HEK293 (cell line): ENCODE measurements around the gene WNT9B.
"Not testable (repeated sequence)": the region's sequence is repeated elsewhere in the genome, so short reads cannot be mapped to it uniquely, and the experiment has no call there.

Experiments used
- CTCF ChIA-PET: fragments of 350-600 bp; formaldehyde crosslinking; extraction: SDS; loops from one replicate; lab custom pipeline; 2021; ENCODE audit warnings: antibody characterized with exemption; lab: Yijun Ruan, JAX
- POLR2A ChIA-PET: fragments of 300-600 bp; formaldehyde crosslinking; extraction: SDS; loops from one replicate; lab custom pipeline; 2020; ENCODE audit warnings: antibody characterized with exemption, inconsistent platforms; lab: Yijun Ruan, JAX
- H3K27ac ChIP-seq: fragments of 200-500 bp; sonication (Bioruptor generic); 2 replicates; pipeline ENCODE4 v1.5.1; 2014; ENCODE audit warnings: low read depth, low read length, control low read depth, inconsistent platforms; ENCODE audit errors: extremely low read depth
- H3K36me3 ChIP-seq, 2 experiments: fragments of 200-500 bp in 1 of 2; sonication (Bioruptor generic) in 1 of 2; 1 replicate in 1 of 2; 2 replicates in 1 of 2; pipeline ENCODE4 v1.5.1; 2014 to 2017; ENCODE audit warnings: inconsistent platforms in 2 of 2, low read length in 2 of 2; ENCODE audit not compliant: control insufficient read depth in 2 of 2, insufficient read depth in 1 of 2
- H3K4me1 ChIP-seq: fragments of 200-500 bp; sonication (Bioruptor generic); 2 replicates; pipeline ENCODE4 v1.5.1; 2014; ENCODE audit warnings: mild to moderate bottlenecking, low read length, inconsistent platforms; ENCODE audit not compliant: control insufficient read depth, insufficient read depth
- H3K4me3 ChIP-seq: 2 replicates; pipeline ENCODE4 v1.5.1; 2011; ENCODE audit warnings: low read depth, mild to moderate bottlenecking, control low read depth, low read length, moderate library complexity
- H3K9me3 ChIP-seq: fragments of 200-500 bp; sonication (Bioruptor generic); 2 replicates; pipeline ENCODE4 v1.5.1; 2014; ENCODE audit warnings: low read depth, low read length, inconsistent platforms; ENCODE audit not compliant: control insufficient read depth, insufficient read depth
- AEBP2 ChIP-seq: fragments of 450-650 bp; formaldehyde crosslinking; IDR thresholded peaks from 2 replicates; pipeline ENCODE4 v1.5.1; 2016; ENCODE audit warnings: missing biosample characterization, missing genetic modification characterization, borderline replicate concordance
- GLIS1 ChIP-seq: fragments of 450-650 bp; formaldehyde crosslinking; IDR thresholded peaks from 2 replicates; pipeline ENCODE4 v1.5.1; 2016; ENCODE audit warnings: missing biosample characterization, missing genetic modification characterization
- KLF8 ChIP-seq: fragments of 450-650 bp; formaldehyde crosslinking; IDR thresholded peaks from 2 replicates; pipeline ENCODE4 v1.5.1; 2016; ENCODE audit warnings: missing biosample characterization, missing genetic modification characterization
- SALL2 ChIP-seq: fragments of 450-650 bp; formaldehyde crosslinking; IDR thresholded peaks from 2 replicates; pipeline ENCODE4 v1.5.0; 2017; ENCODE audit warnings: missing biosample characterization, mild to moderate bottlenecking, missing genetic modification characterization, borderline replicate concordance
- ZBTB44 ChIP-seq: fragments of 450-650 bp; IDR thresholded peaks from 2 replicates; pipeline ENCODE4 v1.5.1; 2018; ENCODE audit warnings: missing biosample characterization, mild to moderate bottlenecking, missing genetic modification characterization
- ZBTB48 ChIP-seq: fragments of 450-650 bp; formaldehyde crosslinking; IDR thresholded peaks from 2 replicates; pipeline ENCODE4 v1.5.1; 2016; ENCODE audit warnings: missing biosample characterization, missing genetic modification characterization
- ZNF174 ChIP-seq: fragments of 450-650 bp; formaldehyde crosslinking; IDR thresholded peaks from 2 replicates; pipeline ENCODE4 v1.5.0; 2017; ENCODE audit warnings: missing biosample characterization, mild to moderate bottlenecking, missing genetic modification characterization
- ZNF2 ChIP-seq: fragments of 450-650 bp; formaldehyde crosslinking; IDR thresholded peaks from 2 replicates; pipeline ENCODE4 v1.5.1; 2016; ENCODE audit warnings: missing biosample characterization, missing genetic modification characterization
- ZNF311 ChIP-seq: fragments of 450-650 bp; formaldehyde crosslinking; IDR thresholded peaks from 2 replicates; pipeline ENCODE4 v1.5.1; 2017; ENCODE audit warnings: missing biosample characterization, missing genetic modification characterization, borderline replicate concordance
- ZNF398 ChIP-seq: fragments of 450-650 bp; formaldehyde crosslinking; IDR thresholded peaks from 2 replicates; pipeline ENCODE4 v1.5.1; 2017; ENCODE audit warnings: missing biosample characterization, missing genetic modification characterization
- ZNF449 ChIP-seq: fragments of 450-650 bp; formaldehyde crosslinking; IDR thresholded peaks from 2 replicates; pipeline ENCODE4 v1.5.1; 2017; ENCODE audit warnings: missing biosample characterization, mild to moderate bottlenecking, missing genetic modification characterization, moderate library complexity
- ZNF488 ChIP-seq: fragments of 450-650 bp; formaldehyde crosslinking; IDR thresholded peaks from 2 replicates; pipeline ENCODE4 v1.5.1; 2016; ENCODE audit warnings: missing biosample characterization, missing genetic modification characterization
- ZNF513 ChIP-seq: fragments of 450-650 bp; IDR thresholded peaks from 2 replicates; pipeline ENCODE4 v1.5.1; 2018; ENCODE audit warnings: missing biosample characterization, missing genetic modification characterization
- ZNF585B ChIP-seq: fragments of 450-650 bp; formaldehyde crosslinking; IDR thresholded peaks from 2 replicates; pipeline ENCODE4 v1.5.1; 2016; ENCODE audit warnings: missing biosample characterization, missing genetic modification characterization
- ZNF670 ChIP-seq: fragments of 450-650 bp; formaldehyde crosslinking; IDR thresholded peaks from 2 replicates; pipeline ENCODE4 v1.5.1; 2016; ENCODE audit warnings: missing biosample characterization, missing genetic modification characterization, low read depth
- ZNF701 ChIP-seq: fragments of 450-650 bp; formaldehyde crosslinking; IDR thresholded peaks from 2 replicates; pipeline ENCODE4 v1.5.1; 2016; ENCODE audit warnings: missing biosample characterization, missing genetic modification characterization
- ZNF843 ChIP-seq: fragments of 450-650 bp; formaldehyde crosslinking; IDR thresholded peaks from 2 replicates; pipeline ENCODE4 v1.5.1; 2016; ENCODE audit warnings: missing biosample characterization, missing genetic modification characterization
- ZSCAN18 ChIP-seq: fragments of 450-650 bp; formaldehyde crosslinking; IDR thresholded peaks from 2 replicates; pipeline ENCODE4 v1.5.1; 2016; ENCODE audit warnings: missing biosample characterization, missing genetic modification characterization
- ZSCAN30 ChIP-seq: fragments of 450-650 bp; IDR thresholded peaks from 2 replicates; pipeline ENCODE4 v1.5.1; 2018; ENCODE audit warnings: missing biosample characterization, mild to moderate bottlenecking, missing genetic modification characterization, moderate library complexity

WNT9B gene

GRCh38 chr17:46839211-46839610 is 12.2 kb upstream of the WNT9B start (continued):
- TF ChIP-seq ZSCAN18 (tag by site-specific recombination) (no peak), ZNF174 (no peak)

GRCh38 chr17:46840596-46840995 is 10.8 kb upstream of the WNT9B start:
- POLR2A ChIA-PET, H3K4me1 ChIP-seq, H3K27ac ChIP-seq, H3K4me3 ChIP-seq, H3K9me3 ChIP-seq, H3K36me3 ChIP-seq: not testable (repeated sequence)
- CTCF ChIA-PET = interaction anchor here (1.0 to 3.9 kb wide), 4 partner anchors 11 to 100 kb away, joined by 9 to 94 read pairs (median 16); no protein-coding TSS in a partner anchor

- Histone ChIP-seq H3K36me3 (no peaks in the 10 kb centered on the region), H3K4me1 (no peaks in the 10 kb centered on the region), H3K4me3 (no peak overlapping the region), H3K27ac (no peak overlapping the region), H3K9me3 (no peaks in the 10 kb centered on the region)
- CTCF ChIA-PET = interaction anchor here (0.6 to 3.9 kb wide), 37 partner anchors 9 to 468 kb away, joined by 3 to 94 read pairs (median 4); no protein-coding TSS in a partner anchor
- no peak for TF ChIP-seq KLF8 (tag by site-specific recombination)
- TF ChIP-seq ZNF843 = no peak
- TF ChIP-seq ZNF701 = no peak
- 0 out of 2 replicates have a peak, but pooled peaks have one; percentile 52 for TF ChIP-seq ZBTB48 (tag by site-specific recombination)
- TF ChIP-seq ZNF311 = no peak
- TF ChIP-seq ZNF2 (tag by site-specific recombination) = no peak
- no peak for TF ChIP-seq GLIS1 (tag by site-specific recombination)
- no peak for TF ChIP-seq ZNF449 (tag by site-specific recombination)
- peak; percentile 75; the same call in 1 of the 2 replicates for TF ChIP-seq ZSCAN30 (tag by site-specific recombination)
- TF ChIP-seq ZNF488 (tag by site-specific recombination) = no peak
- TF ChIP-seq SALL2 (tag by site-specific recombination) = no peak
- no peak for TF ChIP-seq ZBTB44
- no peak for TF ChIP-seq AEBP2
- no peak for TF ChIP-seq ZNF670 (tag by site-specific recombination)
- TF ChIP-seq ZNF398 (tag by site-specific recombination) = peak; percentile 25; the same call in 1 of the 2 replicates
- no peak for TF ChIP-seq ZNF513 (tag by site-specific recombination)
- no peak for TF ChIP-seq ZNF585B
- POLR2A ChIA-PET = interaction anchor here (0.6 kb wide), 1 partner anchor 25 kb away, joined by 3 read pairs; no protein-coding TSS in a partner anchor
These were observed 9.6 kb upstream of the WNT9B start for GRCh38 chr17:46841561-46842379.
